WTC11 (cell line): ENCODE data around the gene NEK10. TPM values are rescaled to one million over a fixed set of nuclear protein-coding genes. Genes with fewer than 3 reads are reported as not detected.

Experiments
- total RNA-seq: library from RNA; stranded (reverse); gene quantifications from 3 replicates; pipeline ENCODE4 v1.2.3, GENCODE V29; 2021

NEK10 gene
- total RNA-seq, 1 experiment from 2014 or later = 0.37 TPM

Other genes starting within 250 kb of the NEK10 start
- 87.0 to 93.7 TPM (median 90.8 TPM) in 3 replicates for gene SLC4A7, start 115.0 kb upstream of the NEK10 start, total RNA-seq